Thymus (tissue), 11 donors: ENCODE measurements around the gene CASP9. TPM values are rescaled to one million over a fixed set of nuclear protein-coding genes. Genes with fewer than 3 reads are reported as not detected.
"Not testable (repeated sequence)": the region's sequence is repeated elsewhere in the genome, so short reads cannot be mapped to it uniquely, and the experiment has no call there.

Source experiments
- DNase-seq, 9 donors: peaks; one replicate each; pipeline ENCODE4 v3.0.0-alpha.2; 2013; ENCODE audit warnings: low spot score in 9 of 9, low read depth in 6 of 9, missing footprints in 1 of 9
- H3K27ac ChIP-seq, 2 donors: one replicate each; pipeline ENCODE4 v1.5.1; 2013; ENCODE audit warnings: control low read depth in 1 of 2, low read depth in 1 of 2, low read length in 1 of 2, mild to moderate bottlenecking in 1 of 2, moderate library complexity in 1 of 2
- H3K27me3 ChIP-seq, 2 donors: one replicate each; pipeline ENCODE4 v1.5.1; 2013; ENCODE audit warnings: low read length in 1 of 2; ENCODE audit not compliant: control insufficient read depth in 2 of 2, insufficient read depth in 1 of 2
- H3K36me3 ChIP-seq, 2 donors: one replicate each; pipeline ENCODE4 v1.5.1; 2013; ENCODE audit warnings: low read length in 1 of 2, mild to moderate bottlenecking in 1 of 2, moderate library complexity in 1 of 2; ENCODE audit not compliant: control insufficient read depth in 2 of 2, insufficient read depth in 2 of 2
- H3K4me1 ChIP-seq, 2 donors: one replicate each; pipeline ENCODE4 v1.5.1; 2013; ENCODE audit warnings: low read length in 2 of 2; ENCODE audit not compliant: control insufficient read depth in 2 of 2, insufficient read depth in 2 of 2
- H3K4me3 ChIP-seq, 2 donors: one replicate each; pipeline ENCODE4 v1.5.1; 2013; ENCODE audit warnings: low read length in 2 of 2, control low read depth in 1 of 2, mild to moderate bottlenecking in 1 of 2
- H3K9me3 ChIP-seq, 2 donors: one replicate each; pipeline ENCODE4 v1.5.1; 2013; ENCODE audit warnings: low read length in 1 of 2, mild to moderate bottlenecking in 1 of 2; ENCODE audit not compliant: control insufficient read depth in 2 of 2, insufficient read depth in 1 of 2
- WGBS: extraction: QIAGEN DNeasy Blood & Tissue Kit; methylation state at CpG from one replicate; pipeline ENCODE4 v1.1.7; 2013; 5-methylcytosine and 5-hydroxymethylcytosine counted together
- polyA plus RNA-seq: library from polyadenylated mRNA; stranded (reverse); fragments of 200-250 nt; gene quantifications from one replicate; pipeline ENCODE4 v1.2.3, GENCODE V29; 2013
- total RNA-seq: library from RNA; stranded (reverse); fragments of 120-200 nt; gene quantifications from one replicate; pipeline ENCODE4 v1.2.4, GENCODE V29; 2013
- donor health status: healthy.

Gene CASP9
- total and polyA plus RNA-seq, 2 donors: 5.6 to 27.4 TPM

GRCh38 chr1:15491010-15491409, 33.0 kb downstream of the CASP9 start:
- H3K27ac ChIP-seq, H3K4me3 ChIP-seq, H3K27me3 ChIP-seq, H3K9me3 ChIP-seq, H3K4me1 ChIP-seq, DNase-seq: not testable (repeated sequence)
- peaks cover 3 to 18% of the 10 kb centered on the region in 2 donors for H3K36me3 ChIP-seq
- WGBS: 72% methylated on average over 4 of the region's 4 CpGs

GRCh38 chr1:15489052-15489736, 34.8 kb downstream of the CASP9 start:
- 96% methylated on average over 13 of the region's 13 CpGs for WGBS
- Histone ChIP-seq H3K9me3 (no peaks in the 10 kb centered on the region), H3K4me3 (no peak overlapping the region), H3K36me3 (peaks cover 3 to 11% of the 10 kb centered on the region in 2 donors), H3K4me1 (no peaks in the 10 kb centered on the region), H3K27me3 (no peaks in the 10 kb centered on the region), H3K27ac (no peak overlapping the region)
- no peak for DNase-seq

- Histone ChIP-seq H3K9me3 (no peaks in the 10 kb centered on the region), H3K27me3 (no peaks in the 10 kb centered on the region), H3K27ac (no peak overlapping the region), H3K4me3 (no peak overlapping the region), H3K36me3 (peaks cover 3 to 4% of the 10 kb centered on the region in 2 donors), H3K4me1 (no peaks in the 10 kb centered on the region)
- DNase-seq: no peak
- 95% methylated on average over 3 of the region's 3 CpGs for WGBS
These were observed 35.6 kb downstream of the CASP9 start for GRCh38 chr1:15488371-15488770.

GRCh38 chr1:15486844-15487610, 37.0 kb downstream of the CASP9 start:
- DNase-seq, H3K4me1 ChIP-seq, H3K9me3 ChIP-seq, H3K27me3 ChIP-seq, H3K4me3 ChIP-seq, H3K36me3 ChIP-seq, H3K27ac ChIP-seq: not testable (repeated sequence)
- WGBS: 97% methylated on average over 17 of the region's 17 CpGs

- H3K4me3 ChIP-seq: no peak overlapping the region
- H3K9me3 ChIP-seq: no peaks in the 10 kb centered on the region
- H3K4me1 ChIP-seq: no peaks in the 10 kb centered on the region
- no peaks in the 10 kb centered on the region for H3K27me3 ChIP-seq
- 99% methylated on average over 6 of the region's 6 CpGs for WGBS
- no peak for DNase-seq
- H3K27ac ChIP-seq: no peak overlapping the region
- H3K36me3 ChIP-seq: no peaks in the 10 kb centered on the region
These were observed 38.4 kb downstream of the CASP9 start for GRCh38 chr1:15485636-15486035.

GRCh38 chr1:15484443-15484842, 39.6 kb downstream of the CASP9 start:
- H3K9me3 ChIP-seq, H3K4me1 ChIP-seq, H3K27me3 ChIP-seq, H3K36me3 ChIP-seq, H3K4me3 ChIP-seq, DNase-seq, H3K27ac ChIP-seq: not testable (repeated sequence)
- 97% methylated on average over 6 of the region's 6 CpGs for WGBS

GRCh38 chr1:15483971-15484370, 40.0 kb downstream of the CASP9 start:
- no peaks in the 10 kb centered on the region for H3K36me3 ChIP-seq
- H3K27ac ChIP-seq: no peak overlapping the region
- no peak for DNase-seq
- H3K27me3 ChIP-seq: no peaks in the 10 kb centered on the region
- 95% methylated on average over 2 of the region's 2 CpGs for WGBS
- no peaks in the 10 kb centered on the region for H3K9me3 ChIP-seq
- H3K4me3 ChIP-seq: no peak overlapping the region
- H3K4me1 ChIP-seq: no peaks in the 10 kb centered on the region

- H3K4me1 ChIP-seq, H3K4me3 ChIP-seq, H3K9me3 ChIP-seq, H3K27ac ChIP-seq, DNase-seq, H3K27me3 ChIP-seq, H3K36me3 ChIP-seq: not testable (repeated sequence)
- 91% methylated on average over 15 of the region's 16 CpGs for WGBS
These were observed 41.0 kb downstream of the CASP9 start for GRCh38 chr1:15482983-15483543.

GRCh38 chr1:15482455-15482854, 41.6 kb downstream of the CASP9 start:
- not testable (repeated sequence) for H3K27ac ChIP-seq, DNase-seq, H3K4me1 ChIP-seq, H3K36me3 ChIP-seq, H3K27me3 ChIP-seq, H3K9me3 ChIP-seq, H3K4me3 ChIP-seq
- WGBS: 98% methylated on average over 6 of the region's 6 CpGs
